GM21526 (cell line): ENCODE data around the gene DHRS9.
A peak's percentile ranks its signal among the peaks of the same experiment; 100 is the strongest.
"Not testable (repeated sequence)": the region's sequence is repeated elsewhere in the genome, so short reads cannot be mapped to it uniquely, and the experiment has no call there.

Source experiments
- ATAC-seq: cut with Tn5 transposase; IDR thresholded peaks from one replicate; pipeline ENCODE4 v1.9.1; 2021; ENCODE audit warnings: moderate library complexity; ENCODE audit not compliant: unreplicated experiment, low FRiP score

The DHRS9 gene

GRCh38 chr2:169069341-169069740, at the start of gene DHRS9:
TSS of gene DHRS9 (plus strand) at chr2:169069563. CDS start at chr2:169081582, 12,019 bp downstream.
- no peak for ATAC-seq

GRCh38 chr2:169023161-169023560, 46.2 kb upstream of the DHRS9 start:
- no peak for ATAC-seq

GRCh38 chr2:169026056-169026455, 43.3 kb upstream of the DHRS9 start:
- ATAC-seq, result no peak

- no peak for ATAC-seq
Observed at GRCh38 chr2:169027234-169027633, 42.1 kb upstream of the DHRS9 start.

- ATAC-seq, result no peak
Observed at GRCh38 chr2:169029341-169029740, 40.0 kb upstream of the DHRS9 start.

GRCh38 chr2:169031202-169031601, 38.2 kb upstream of the DHRS9 start, which contains the start of gene ABCB11:
TSS of gene ABCB11 (minus strand) at chr2:169031324. CDS start at chr2:169018125, 13,199 bp downstream.
- ATAC-seq, result no peak

- no peak for ATAC-seq
Observed at GRCh38 chr2:169034256-169034655, 35.1 kb upstream of the DHRS9 start.

GRCh38 chr2:169034984-169035544, 34.3 kb upstream of the DHRS9 start:
- ATAC-seq, result no peak

- no peak for ATAC-seq
Observed at GRCh38 chr2:169035887-169036286, 33.5 kb upstream of the DHRS9 start.

GRCh38 chr2:169036736-169037440, 32.5 kb upstream of the DHRS9 start:
- ATAC-seq, result peak; percentile 51

- peak; percentile 59 for ATAC-seq
Observed at GRCh38 chr2:169038338-169038757, 31.0 kb upstream of the DHRS9 start.

- no peak for ATAC-seq
Observed at GRCh38 chr2:169039702-169040101, 29.7 kb upstream of the DHRS9 start.

GRCh38 chr2:169041594-169041993, 27.8 kb upstream of the DHRS9 start:
- ATAC-seq, result no peak

GRCh38 chr2:169042856-169043255, 26.5 kb upstream of the DHRS9 start:
- no peak for ATAC-seq

GRCh38 chr2:169046440-169047151, 22.8 kb upstream of the DHRS9 start:
- no peak for ATAC-seq

GRCh38 chr2:169047256-169048250, 21.8 kb upstream of the DHRS9 start:
- ATAC-seq, result no peak

- no peak for ATAC-seq
Observed at GRCh38 chr2:169049142-169049541, 20.2 kb upstream of the DHRS9 start.

- no peak for ATAC-seq
Observed at GRCh38 chr2:169050476-169051240, 18.7 kb upstream of the DHRS9 start.

- ATAC-seq, result not testable (repeated sequence)
Observed at GRCh38 chr2:169054575-169054974, 14.8 kb upstream of the DHRS9 start.

- ATAC-seq, result not testable (repeated sequence)
Observed at GRCh38 chr2:169064199-169064598, 5.2 kb upstream of the DHRS9 start.
